ENCODE data around the gene NAIF1. TPM values are rescaled to one million over a fixed set of nuclear protein-coding genes. Genes with fewer than 3 reads are reported as not detected.

Gene NAIF1
- total and polyA plus RNA-seq, 2 experiments from 2014 or later = 4.9 to 5.5 TPM

DNA sequence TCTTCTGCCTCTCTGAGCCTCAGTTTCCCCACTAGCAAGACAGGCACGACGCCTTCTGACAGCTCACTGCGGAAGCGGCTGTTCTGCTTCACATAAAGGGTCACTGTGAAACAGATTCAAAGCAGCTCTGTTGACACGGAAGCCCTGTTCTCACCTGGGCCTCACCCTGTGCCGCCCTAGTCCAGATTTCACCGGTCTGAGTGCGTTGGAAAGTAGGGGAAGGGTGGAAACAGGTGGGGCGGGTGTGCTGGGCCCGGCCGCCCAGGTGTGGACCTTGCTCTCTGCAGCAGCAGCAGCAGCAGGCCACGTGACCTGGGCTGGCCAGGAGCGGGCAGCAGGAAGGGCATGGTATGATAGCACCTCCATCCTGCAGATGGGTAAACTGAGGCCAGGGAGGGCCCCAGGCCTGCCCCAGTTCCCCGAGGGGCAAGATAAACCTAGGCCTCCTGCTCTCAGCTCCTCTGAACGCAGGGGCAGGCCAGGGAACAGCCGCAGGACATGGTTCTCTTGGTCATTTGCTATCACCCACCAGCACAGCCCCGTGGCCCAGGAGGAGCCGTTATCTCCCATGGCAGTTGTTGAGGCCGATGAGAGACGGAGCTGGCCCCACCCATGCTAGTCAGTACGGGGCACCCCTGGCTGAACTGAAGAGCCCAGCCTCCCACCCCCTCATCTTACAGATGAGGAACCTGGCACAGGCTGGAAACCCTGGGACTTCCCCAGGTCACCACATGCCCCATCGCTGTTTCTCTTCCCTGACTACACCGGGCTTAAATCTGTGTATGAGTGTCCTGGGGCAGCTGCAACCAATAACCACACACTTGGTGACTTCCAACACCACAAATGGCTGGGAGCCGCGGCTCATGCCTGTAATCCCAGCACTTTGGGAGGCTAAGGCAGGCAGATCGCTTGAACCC lies 48.3 kb upstream of the NAIF1 start:
- TF ChIP-seq EZH2 (IDR thresholded peaks at IDR 0.05; ENCODE audit: low read depth, unreplicated experiment) (no peak), ZNF114 (CRISPR knock-in tag; IDR thresholded peaks at IDR 0.05) (no peak)

DNA sequence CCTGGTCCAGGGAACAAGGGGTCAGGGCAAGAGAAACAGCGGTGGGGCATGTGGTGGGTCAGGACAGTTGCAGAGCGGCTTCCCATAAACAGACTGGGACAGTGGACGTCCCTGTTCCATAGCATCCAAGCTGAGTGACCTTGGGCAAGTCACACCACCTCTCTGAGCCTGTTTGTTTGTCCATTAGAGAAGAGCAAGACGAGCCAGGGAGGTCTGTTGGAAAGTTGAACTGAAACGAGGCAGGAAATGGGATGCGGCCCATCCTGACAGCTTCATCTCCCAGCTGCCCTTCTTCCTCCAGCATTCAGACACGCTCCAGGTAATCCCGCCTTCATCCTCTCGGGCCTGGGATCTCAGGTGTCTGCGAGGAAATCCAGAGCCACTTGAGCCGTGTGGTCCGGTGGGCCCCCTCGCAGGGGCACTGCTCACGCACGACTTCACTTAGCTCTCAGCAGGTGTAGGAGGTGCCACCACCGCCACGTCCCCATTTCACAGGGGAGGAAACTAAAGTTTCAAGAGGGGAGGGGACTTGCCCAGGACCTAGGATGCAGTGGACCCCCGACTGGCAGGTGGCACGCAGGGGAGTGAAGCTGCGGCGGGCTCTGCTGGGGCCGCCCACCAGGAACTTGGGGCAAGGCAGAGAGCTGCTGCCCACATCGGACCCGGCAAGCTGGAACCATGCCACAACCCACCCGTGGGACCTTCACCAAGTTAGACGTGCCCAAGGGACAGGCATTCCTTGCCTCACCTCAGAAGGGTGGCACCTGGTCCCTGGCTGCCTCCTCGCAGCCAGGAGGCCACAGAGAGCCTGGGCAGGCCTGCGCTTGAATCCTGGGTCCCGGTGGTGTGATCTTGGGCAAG lies 47.4 kb upstream of the NAIF1 start:
- Histone ChIP-seq H3K27me3 (ENCODE audit: insufficient read depth) (no peaks in the 10 kb centered on the region), H3F3A (replicated peaks; ENCODE audit: low read depth) (peaks cover 7% of the 10 kb centered on the region; the same call in 1 of the 2 replicates), H3K79me2 (replicated peaks; ENCODE audit: insufficient read depth) (no peaks in the 10 kb centered on the region), H4K20me1 (replicated peaks; ENCODE audit: insufficient read depth) (no peaks in the 10 kb centered on the region; the same call in 1 of the 2 replicates), H3K4me3 (no peak overlapping the region), H3K4me2 (no peak overlapping the region), H3K4me1 (ENCODE audit: insufficient read depth) (peaks cover 6% of the 10 kb centered on the region; the same call in 1 of the 2 replicates), H2AFZ (no peak overlapping the region), H3K27ac (ENCODE audit: low read depth) (no peak overlapping the region), H3K9me2 (ENCODE audit: insufficient read depth) (no peaks in the 10 kb centered on the region), H3K36me3 (ENCODE audit: insufficient read depth) (no peaks in the 10 kb centered on the region)
- H3K27me3 Mint-ChIP-seq (ENCODE audit: insufficient read depth, low read depth, poor library complexity) = peaks cover 10% of the 10 kb centered on the region
- peaks cover 12% of the 10 kb centered on the region for H3K4me1 Mint-ChIP-seq
- no peak for ATAC-seq
- peaks cover 18% of the 10 kb centered on the region for H3K36me3 Mint-ChIP-seq (ENCODE audit: low read depth)
- no peak overlapping the region for H3K27ac Mint-ChIP-seq
- H3K4me3 Mint-ChIP-seq = no peak overlapping the region
- no peaks in the 10 kb centered on the region for H3K9me3 Mint-ChIP-seq
- DNase-seq (ENCODE audit: low spot score) = no peak
- no peak for TF ChIP-seq ZNF331 (CRISPR knock-in tag; IDR thresholded peaks at IDR 0.05; ENCODE audit: low read depth)
- TF ChIP-seq EZH2phosphoT487 (IDR thresholded peaks at IDR 0.05; ENCODE audit: unreplicated experiment) = no peak
- no peak for TF ChIP-seq NANOG (IDR thresholded peaks at IDR 0.05; ENCODE audit: borderline replicate concordance)
- TF ChIP-seq, protein P1, sequence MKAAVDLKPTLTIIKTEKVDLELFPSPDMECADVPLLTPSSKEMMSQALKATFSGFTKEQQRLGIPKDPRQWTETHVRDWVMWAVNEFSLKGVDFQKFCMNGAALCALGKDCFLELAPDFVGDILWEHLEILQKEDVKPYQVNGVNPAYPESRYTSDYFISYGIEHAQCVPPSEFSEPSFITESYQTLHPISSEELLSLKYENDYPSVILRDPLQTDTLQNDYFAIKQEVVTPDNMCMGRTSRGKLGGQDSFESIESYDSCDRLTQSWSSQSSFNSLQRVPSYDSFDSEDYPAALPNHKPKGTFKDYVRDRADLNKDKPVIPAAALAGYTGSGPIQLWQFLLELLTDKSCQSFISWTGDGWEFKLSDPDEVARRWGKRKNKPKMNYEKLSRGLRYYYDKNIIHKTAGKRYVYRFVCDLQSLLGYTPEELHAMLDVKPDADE (IDR thresholded peaks at IDR 0.05) = no peak
- TF ChIP-seq CREB1 (CRISPR knock-in tag; IDR thresholded peaks at IDR 0.05; ENCODE audit: low read depth) = no peak
- TF ChIP-seq POLR2AphosphoS5 (IDR thresholded peaks at IDR 0.05; ENCODE audit: low read depth) = no peak
- TF ChIP-seq JUNB (IDR thresholded peaks at IDR 0.05; ENCODE audit: unreplicated experiment) = no peak
- TF ChIP-seq EZH2 (IDR thresholded peaks at IDR 0.05; ENCODE audit: low read depth, unreplicated experiment) = no peak
- TF ChIP-seq, protein P2, sequence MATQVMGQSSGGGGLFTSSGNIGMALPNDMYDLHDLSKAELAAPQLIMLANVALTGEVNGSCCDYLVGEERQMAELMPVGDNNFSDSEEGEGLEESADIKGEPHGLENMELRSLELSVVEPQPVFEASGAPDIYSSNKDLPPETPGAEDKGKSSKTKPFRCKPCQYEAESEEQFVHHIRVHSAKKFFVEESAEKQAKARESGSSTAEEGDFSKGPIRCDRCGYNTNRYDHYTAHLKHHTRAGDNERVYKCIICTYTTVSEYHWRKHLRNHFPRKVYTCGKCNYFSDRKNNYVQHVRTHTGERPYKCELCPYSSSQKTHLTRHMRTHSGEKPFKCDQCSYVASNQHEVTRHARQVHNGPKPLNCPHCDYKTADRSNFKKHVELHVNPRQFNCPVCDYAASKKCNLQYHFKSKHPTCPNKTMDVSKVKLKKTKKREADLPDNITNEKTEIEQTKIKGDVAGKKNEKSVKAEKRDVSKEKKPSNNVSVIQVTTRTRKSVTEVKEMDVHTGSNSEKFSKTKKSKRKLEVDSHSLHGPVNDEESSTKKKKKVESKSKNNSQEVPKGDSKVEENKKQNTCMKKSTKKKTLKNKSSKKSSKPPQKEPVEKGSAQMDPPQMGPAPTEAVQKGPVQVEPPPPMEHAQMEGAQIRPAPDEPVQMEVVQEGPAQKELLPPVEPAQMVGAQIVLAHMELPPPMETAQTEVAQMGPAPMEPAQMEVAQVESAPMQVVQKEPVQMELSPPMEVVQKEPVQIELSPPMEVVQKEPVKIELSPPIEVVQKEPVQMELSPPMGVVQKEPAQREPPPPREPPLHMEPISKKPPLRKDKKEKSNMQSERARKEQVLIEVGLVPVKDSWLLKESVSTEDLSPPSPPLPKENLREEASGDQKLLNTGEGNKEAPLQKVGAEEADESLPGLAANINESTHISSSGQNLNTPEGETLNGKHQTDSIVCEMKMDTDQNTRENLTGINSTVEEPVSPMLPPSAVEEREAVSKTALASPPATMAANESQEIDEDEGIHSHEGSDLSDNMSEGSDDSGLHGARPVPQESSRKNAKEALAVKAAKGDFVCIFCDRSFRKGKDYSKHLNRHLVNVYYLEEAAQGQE (IDR thresholded peaks at IDR 0.05; ENCODE audit: unreplicated experiment) = no peak

More for the DNA sequence above, 48.3 kb upstream of the NAIF1 start:
- H2AFZ ChIP-seq = no peak overlapping the region
- Mint-ChIP-seq H3K4me1 (peaks cover 10% of the 10 kb centered on the region), H3K9me3 (no peaks in the 10 kb centered on the region), H3K4me3 (no peak overlapping the region), H3K27me3 (ENCODE audit: insufficient read depth, low read depth, poor library complexity) (peaks cover 14% of the 10 kb centered on the region), H3K27ac (no peak overlapping the region), H3K36me3 (ENCODE audit: low read depth) (peaks cover 18% of the 10 kb centered on the region)
- H3K36me3 ChIP-seq (ENCODE audit: insufficient read depth) = no peaks in the 10 kb centered on the region
- H3K4me2 ChIP-seq = no peak overlapping the region
- H3K4me1 ChIP-seq (ENCODE audit: insufficient read depth) = peaks cover 6% of the 10 kb centered on the region; the same call in 1 of the 2 replicates
- H3K27ac ChIP-seq (ENCODE audit: low read depth) = no peak overlapping the region
- H4K20me1 ChIP-seq (replicated peaks; ENCODE audit: insufficient read depth) = no peaks in the 10 kb centered on the region; the same call in 1 of the 2 replicates
- H3F3A ChIP-seq (replicated peaks; ENCODE audit: low read depth) = peaks cover 7% of the 10 kb centered on the region; the same call in 1 of the 2 replicates
- no peaks in the 10 kb centered on the region for H3K79me2 ChIP-seq (replicated peaks; ENCODE audit: insufficient read depth)
- no peak for ATAC-seq
- H3K27me3 ChIP-seq (ENCODE audit: insufficient read depth) = no peaks in the 10 kb centered on the region
- no peak for DNase-seq (ENCODE audit: low spot score)
- H3K9me2 ChIP-seq (ENCODE audit: insufficient read depth) = no peaks in the 10 kb centered on the region
- H3K4me3 ChIP-seq = no peak overlapping the region

All from GM23338 (cell line).